ENCODE data around the gene POU6F1. TPM values are rescaled to one million over a fixed set of nuclear protein-coding genes. Genes with fewer than 3 reads are reported as not detected.

The POU6F1 gene
- total and polyA plus RNA-seq, 9 of the 15 experiments (the other 6 are each of a cell fraction or from before 2014, with no cell fraction given) = 0.14 to 3.3 (median 1.1) TPM

GRCh38 chr12:51246254-51246853, 28.5 kb upstream of the POU6F1 start (continued):
- TF ChIP-seq, protein P1, sequence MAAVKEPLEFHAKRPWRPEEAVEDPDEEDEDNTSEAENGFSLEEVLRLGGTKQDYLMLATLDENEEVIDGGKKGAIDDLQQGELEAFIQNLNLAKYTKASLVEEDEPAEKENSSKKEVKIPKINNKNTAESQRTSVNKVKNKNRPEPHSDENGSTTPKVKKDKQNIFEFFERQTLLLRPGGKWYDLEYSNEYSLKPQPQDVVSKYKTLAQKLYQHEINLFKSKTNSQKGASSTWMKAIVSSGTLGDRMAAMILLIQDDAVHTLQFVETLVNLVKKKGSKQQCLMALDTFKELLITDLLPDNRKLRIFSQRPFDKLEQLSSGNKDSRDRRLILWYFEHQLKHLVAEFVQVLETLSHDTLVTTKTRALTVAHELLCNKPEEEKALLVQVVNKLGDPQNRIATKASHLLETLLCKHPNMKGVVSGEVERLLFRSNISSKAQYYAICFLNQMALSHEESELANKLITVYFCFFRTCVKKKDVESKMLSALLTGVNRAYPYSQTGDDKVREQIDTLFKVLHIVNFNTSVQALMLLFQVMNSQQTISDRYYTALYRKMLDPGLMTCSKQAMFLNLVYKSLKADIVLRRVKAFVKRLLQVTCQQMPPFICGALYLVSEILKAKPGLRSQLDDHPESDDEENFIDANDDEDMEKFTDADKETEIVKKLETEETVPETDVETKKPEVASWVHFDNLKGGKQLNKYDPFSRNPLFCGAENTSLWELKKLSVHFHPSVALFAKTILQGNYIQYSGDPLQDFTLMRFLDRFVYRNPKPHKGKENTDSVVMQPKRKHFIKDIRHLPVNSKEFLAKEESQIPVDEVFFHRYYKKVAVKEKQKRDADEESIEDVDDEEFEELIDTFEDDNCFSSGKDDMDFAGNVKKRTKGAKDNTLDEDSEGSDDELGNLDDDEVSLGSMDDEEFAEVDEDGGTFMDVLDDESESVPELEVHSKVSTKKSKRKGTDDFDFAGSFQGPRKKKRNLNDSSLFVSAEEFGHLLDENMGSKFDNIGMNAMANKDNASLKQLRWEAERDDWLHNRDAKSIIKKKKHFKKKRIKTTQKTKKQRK (IDR thresholded peaks at IDR 0.05; ENCODE audit: borderline replicate concordance, low read depth, low read length) = no peak
- TF ChIP-seq ZNF263 (CRISPR knock-in tag; IDR thresholded peaks at IDR 0.05; ENCODE audit: borderline replicate concordance) (no peak; the same call in 1 of the 2 replicates), GATAD2B (IDR thresholded peaks at IDR 0.05; ENCODE audit: borderline replicate concordance) (peak; percentile 83; the same call in 1 of the 2 replicates), DMBX1 (CRISPR knock-in tag; IDR thresholded peaks at IDR 0.05; ENCODE audit: borderline replicate concordance) (peak; percentile 87), RBFOX2 (IDR thresholded peaks at IDR 0.05; ENCODE audit: low read depth, low read length) (no peak), ILK (tag; IDR thresholded peaks at IDR 0.05; ENCODE audit: borderline replicate concordance, low read depth) (no peak), U2AF1 (optimal IDR thresholded peaks at IDR 0.05; ENCODE audit: low read depth, low read length) (no peak), CGGBP1 (CRISPR knock-in tag; IDR thresholded peaks at IDR 0.05) (no peak), ZBED1 (IDR thresholded peaks at IDR 0.05) (0 out of 2 replicates have a peak, but pooled peaks have one; percentile 59), ZNF184 (CRISPR knock-in tag; IDR thresholded peaks at IDR 0.05) (no peak), SMC3 (conservative IDR thresholded peaks at IDR 0.05; ENCODE audit: insufficient read depth, low read depth, low read length) (0 out of 2 replicates have a peak, but pooled peaks have one; percentile 17), NEUROD1 (IDR thresholded peaks at IDR 0.05; ENCODE audit: borderline replicate concordance, low read depth, low read length, partially characterized antibody) (peak; percentile 32), ILF3 (IDR thresholded peaks at IDR 0.05; ENCODE audit: borderline replicate concordance) (no peak), SPI1 (IDR thresholded peaks at IDR 0.05; ENCODE audit: borderline replicate concordance, low read depth, low read length) (peak; percentile 97), PRMT5 (CRISPR knock-in tag; IDR thresholded peaks at IDR 0.05) (no peak), CREBBP (IDR thresholded peaks at IDR 0.05; ENCODE audit: low read depth, low read length) (no peak), SAP30 (IDR thresholded peaks at IDR 0.05; ENCODE audit: borderline replicate concordance, insufficient read depth, low read depth, low read length, poor library complexity, severe bottlenecking) (no peak), TEAD2 (tag; IDR thresholded peaks at IDR 0.05) (no peak)
- TF ChIP-seq, protein P2, sequence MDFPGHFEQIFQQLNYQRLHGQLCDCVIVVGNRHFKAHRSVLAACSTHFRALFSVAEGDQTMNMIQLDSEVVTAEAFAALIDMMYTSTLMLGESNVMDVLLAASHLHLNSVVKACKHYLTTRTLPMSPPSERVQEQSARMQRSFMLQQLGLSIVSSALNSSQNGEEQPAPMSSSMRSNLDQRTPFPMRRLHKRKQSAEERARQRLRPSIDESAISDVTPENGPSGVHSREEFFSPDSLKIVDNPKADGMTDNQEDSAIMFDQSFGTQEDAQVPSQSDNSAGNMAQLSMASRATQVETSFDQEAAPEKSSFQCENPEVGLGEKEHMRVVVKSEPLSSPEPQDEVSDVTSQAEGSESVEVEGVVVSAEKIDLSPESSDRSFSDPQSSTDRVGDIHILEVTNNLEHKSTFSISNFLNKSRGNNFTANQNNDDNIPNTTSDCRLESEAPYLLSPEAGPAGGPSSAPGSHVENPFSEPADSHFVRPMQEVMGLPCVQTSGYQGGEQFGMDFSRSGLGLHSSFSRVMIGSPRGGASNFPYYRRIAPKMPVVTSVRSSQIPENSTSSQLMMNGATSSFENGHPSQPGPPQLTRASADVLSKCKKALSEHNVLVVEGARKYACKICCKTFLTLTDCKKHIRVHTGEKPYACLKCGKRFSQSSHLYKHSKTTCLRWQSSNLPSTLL (IDR thresholded peaks at IDR 0.05) = no peak
- TF ChIP-seq, protein P3, sequence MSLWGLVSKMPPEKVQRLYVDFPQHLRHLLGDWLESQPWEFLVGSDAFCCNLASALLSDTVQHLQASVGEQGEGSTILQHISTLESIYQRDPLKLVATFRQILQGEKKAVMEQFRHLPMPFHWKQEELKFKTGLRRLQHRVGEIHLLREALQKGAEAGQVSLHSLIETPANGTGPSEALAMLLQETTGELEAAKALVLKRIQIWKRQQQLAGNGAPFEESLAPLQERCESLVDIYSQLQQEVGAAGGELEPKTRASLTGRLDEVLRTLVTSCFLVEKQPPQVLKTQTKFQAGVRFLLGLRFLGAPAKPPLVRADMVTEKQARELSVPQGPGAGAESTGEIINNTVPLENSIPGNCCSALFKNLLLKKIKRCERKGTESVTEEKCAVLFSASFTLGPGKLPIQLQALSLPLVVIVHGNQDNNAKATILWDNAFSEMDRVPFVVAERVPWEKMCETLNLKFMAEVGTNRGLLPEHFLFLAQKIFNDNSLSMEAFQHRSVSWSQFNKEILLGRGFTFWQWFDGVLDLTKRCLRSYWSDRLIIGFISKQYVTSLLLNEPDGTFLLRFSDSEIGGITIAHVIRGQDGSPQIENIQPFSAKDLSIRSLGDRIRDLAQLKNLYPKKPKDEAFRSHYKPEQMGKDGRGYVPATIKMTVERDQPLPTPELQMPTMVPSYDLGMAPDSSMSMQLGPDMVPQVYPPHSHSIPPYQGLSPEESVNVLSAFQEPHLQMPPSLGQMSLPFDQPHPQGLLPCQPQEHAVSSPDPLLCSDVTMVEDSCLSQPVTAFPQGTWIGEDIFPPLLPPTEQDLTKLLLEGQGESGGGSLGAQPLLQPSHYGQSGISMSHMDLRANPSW (CRISPR knock-in tag; IDR thresholded peaks at IDR 0.05) = no peak

Data from K562 (cell line).